Measurements from ENCODE around the gene REEP1.

The REEP1 gene

DNA sequence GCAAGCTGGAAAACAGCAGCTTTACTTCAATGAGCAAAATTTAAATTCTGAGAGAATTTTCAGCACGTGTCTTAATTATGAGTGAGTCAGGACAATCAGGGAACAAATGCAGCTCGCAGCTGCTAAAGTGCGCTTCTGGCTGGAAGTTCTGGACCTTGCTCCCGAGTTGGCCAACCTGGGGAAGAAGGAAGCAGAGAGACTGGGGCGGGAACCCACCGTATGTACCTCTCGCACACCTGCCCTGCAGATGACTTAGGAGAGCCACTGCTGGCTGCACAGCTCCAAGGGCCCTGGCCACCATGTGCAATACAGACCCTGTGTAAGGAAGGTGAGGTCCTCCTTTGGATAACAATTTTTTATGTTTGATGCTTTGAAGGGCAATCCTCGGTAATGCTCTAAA is 42.4 kb downstream of the REEP1 start:
- DNase-seq (ENCODE audit: low spot score) (no peak), ATAC-seq (ENCODE audit: low read depth) (no peak)

DNA sequence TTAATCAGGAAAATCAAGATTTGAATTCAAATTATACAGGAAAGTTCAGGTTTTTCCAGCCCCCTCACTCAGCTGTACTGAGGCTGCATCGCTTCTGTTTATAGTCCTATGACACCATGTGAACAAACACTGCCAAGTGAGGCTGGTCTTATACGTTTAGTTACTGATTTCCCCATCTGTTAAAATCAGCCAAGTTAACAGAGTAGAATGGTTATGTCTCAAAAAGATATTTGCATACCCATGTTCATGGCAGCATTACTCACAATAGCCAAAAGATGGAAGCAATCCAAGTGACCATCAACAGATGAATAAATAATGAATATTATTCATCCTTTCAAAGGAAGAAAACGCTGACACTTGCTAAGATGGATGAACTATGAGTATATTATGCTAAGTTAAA is 43.8 kb downstream of the REEP1 start:
- DNase-seq (ENCODE audit: low spot score) (no peak), ATAC-seq (ENCODE audit: low read depth) (no peak)
- TF ChIP-seq, protein P1, sequence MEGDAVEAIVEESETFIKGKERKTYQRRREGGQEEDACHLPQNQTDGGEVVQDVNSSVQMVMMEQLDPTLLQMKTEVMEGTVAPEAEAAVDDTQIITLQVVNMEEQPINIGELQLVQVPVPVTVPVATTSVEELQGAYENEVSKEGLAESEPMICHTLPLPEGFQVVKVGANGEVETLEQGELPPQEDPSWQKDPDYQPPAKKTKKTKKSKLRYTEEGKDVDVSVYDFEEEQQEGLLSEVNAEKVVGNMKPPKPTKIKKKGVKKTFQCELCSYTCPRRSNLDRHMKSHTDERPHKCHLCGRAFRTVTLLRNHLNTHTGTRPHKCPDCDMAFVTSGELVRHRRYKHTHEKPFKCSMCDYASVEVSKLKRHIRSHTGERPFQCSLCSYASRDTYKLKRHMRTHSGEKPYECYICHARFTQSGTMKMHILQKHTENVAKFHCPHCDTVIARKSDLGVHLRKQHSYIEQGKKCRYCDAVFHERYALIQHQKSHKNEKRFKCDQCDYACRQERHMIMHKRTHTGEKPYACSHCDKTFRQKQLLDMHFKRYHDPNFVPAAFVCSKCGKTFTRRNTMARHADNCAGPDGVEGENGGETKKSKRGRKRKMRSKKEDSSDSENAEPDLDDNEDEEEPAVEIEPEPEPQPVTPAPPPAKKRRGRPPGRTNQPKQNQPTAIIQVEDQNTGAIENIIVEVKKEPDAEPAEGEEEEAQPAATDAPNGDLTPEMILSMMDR (IDR thresholded peaks at IDR 0.05; ENCODE audit: poor library complexity, severe bottlenecking), result no peak

More for the DNA sequence above, 42.4 kb downstream of the REEP1 start:
- Histone ChIP-seq H3K9me3 (ENCODE audit: severe bottlenecking) (no peaks in the 10 kb centered on the region), H3K4me1 (ENCODE audit: insufficient read depth, poor library complexity, severe bottlenecking) (no peaks in the 10 kb centered on the region), H3K27ac (ENCODE audit: poor library complexity, severe bottlenecking) (no peak overlapping the region), H3K4me3 (ENCODE audit: severe bottlenecking) (no peak overlapping the region), H3K27me3 (ENCODE audit: insufficient read depth, poor library complexity, severe bottlenecking) (no peaks in the 10 kb centered on the region), H3K36me3 (ENCODE audit: low read depth) (no peaks in the 10 kb centered on the region)
- TF ChIP-seq, protein P1 (IDR thresholded peaks at IDR 0.05; ENCODE audit: poor library complexity, severe bottlenecking), result no peak

DNA sequence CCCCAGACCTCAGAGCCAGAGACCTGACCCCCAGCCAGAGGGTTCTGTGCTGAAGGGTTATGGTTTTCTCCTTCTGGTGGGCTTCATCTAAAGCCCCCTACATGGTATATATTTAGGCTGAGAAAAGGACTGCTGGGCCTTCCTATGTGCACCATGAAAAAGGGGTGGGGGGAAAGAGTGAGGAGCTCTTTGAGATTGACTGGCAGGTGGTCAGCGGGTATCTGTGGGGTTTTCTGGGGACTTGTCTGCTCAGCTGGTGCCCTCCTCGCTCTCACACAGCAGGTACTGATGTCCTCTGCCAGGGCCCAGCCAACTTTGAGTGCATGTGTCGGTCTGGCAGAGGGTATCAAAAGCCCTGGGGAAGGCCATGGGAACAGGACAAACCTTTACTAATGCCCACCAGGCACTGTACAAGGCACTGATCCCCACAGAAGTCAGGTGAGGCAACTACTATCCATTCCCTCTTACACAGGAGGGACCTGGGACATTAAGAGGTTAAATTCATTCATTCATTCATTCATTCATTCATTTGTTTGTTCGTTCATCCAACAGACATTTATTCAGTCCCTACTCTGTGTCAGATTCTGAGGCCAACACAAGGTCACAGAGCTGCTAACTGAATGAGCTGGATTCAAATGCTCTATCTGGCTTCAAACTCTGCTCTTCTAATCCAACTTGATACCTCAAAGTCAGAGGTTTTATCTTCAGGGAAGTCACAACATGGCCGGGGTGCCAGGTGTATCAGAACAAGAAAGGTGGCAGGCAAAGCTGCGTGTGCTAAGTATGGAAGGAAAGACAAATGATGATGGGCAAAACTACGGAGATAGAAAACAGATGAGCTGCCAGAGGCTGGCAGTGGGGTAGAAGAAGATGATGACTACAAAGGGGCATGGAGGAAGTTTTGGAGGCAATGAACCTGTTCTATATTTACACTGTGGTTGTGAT is 44.6 kb downstream of the REEP1 start:
- DNase-seq (ENCODE audit: low spot score), result no peak
- TF ChIP-seq, protein P1 (IDR thresholded peaks at IDR 0.05; ENCODE audit: poor library complexity, severe bottlenecking), result no peak

More for the DNA sequence above, 43.8 kb downstream of the REEP1 start:
- no peak overlapping the region for H3K27ac ChIP-seq (ENCODE audit: poor library complexity, severe bottlenecking)
- H3K27me3 ChIP-seq (ENCODE audit: insufficient read depth, poor library complexity, severe bottlenecking), result peaks cover 11% of the 10 kb centered on the region
- no peaks in the 10 kb centered on the region for H3K4me1 ChIP-seq (ENCODE audit: insufficient read depth, poor library complexity, severe bottlenecking)
- H3K9me3 ChIP-seq (ENCODE audit: severe bottlenecking), result no peaks in the 10 kb centered on the region
- H3K4me3 ChIP-seq (ENCODE audit: severe bottlenecking), result no peak overlapping the region
- no peaks in the 10 kb centered on the region for H3K36me3 ChIP-seq (ENCODE audit: low read depth)

DNA sequence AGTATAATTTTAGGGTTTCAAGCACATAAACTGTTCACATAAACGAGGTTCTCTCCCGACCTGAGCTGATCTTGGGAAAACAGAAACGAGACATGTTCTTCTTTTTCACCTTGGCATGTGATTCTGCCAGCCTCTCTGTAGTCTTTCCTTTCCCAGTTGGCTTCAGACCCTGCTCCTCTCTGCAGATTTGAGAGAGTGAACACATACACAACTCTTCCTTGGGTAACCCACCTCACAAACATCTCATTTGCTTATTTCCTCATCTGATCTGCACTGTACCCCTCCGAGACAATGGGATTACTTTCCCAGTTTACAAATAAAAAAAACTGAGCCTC is 46.1 kb downstream of the REEP1 start:
- TF ChIP-seq, protein P1 (IDR thresholded peaks at IDR 0.05; ENCODE audit: poor library complexity, severe bottlenecking), result no peak
- DNase-seq (ENCODE audit: low spot score) (no peak), ATAC-seq (ENCODE audit: low read depth) (no peak)
- Histone ChIP-seq H3K36me3 (ENCODE audit: low read depth) (no peaks in the 10 kb centered on the region), H3K27me3 (ENCODE audit: insufficient read depth, poor library complexity, severe bottlenecking) (peaks cover 15% of the 10 kb centered on the region), H3K27ac (ENCODE audit: poor library complexity, severe bottlenecking) (no peak overlapping the region), H3K4me3 (ENCODE audit: severe bottlenecking) (no peak overlapping the region), H3K4me1 (ENCODE audit: insufficient read depth, poor library complexity, severe bottlenecking) (no peaks in the 10 kb centered on the region), H3K9me3 (ENCODE audit: severe bottlenecking) (no peaks in the 10 kb centered on the region)

More for the DNA sequence above, 44.6 kb downstream of the REEP1 start:
- Histone ChIP-seq H3K27me3 (ENCODE audit: insufficient read depth, poor library complexity, severe bottlenecking) (peaks cover 15% of the 10 kb centered on the region), H3K4me1 (ENCODE audit: insufficient read depth, poor library complexity, severe bottlenecking) (no peaks in the 10 kb centered on the region), H3K9me3 (ENCODE audit: severe bottlenecking) (no peaks in the 10 kb centered on the region), H3K4me3 (ENCODE audit: severe bottlenecking) (no peak overlapping the region), H3K36me3 (ENCODE audit: low read depth) (no peaks in the 10 kb centered on the region), H3K27ac (ENCODE audit: poor library complexity, severe bottlenecking) (no peak overlapping the region)
- no peak for ATAC-seq (ENCODE audit: low read depth)

All from RWPE2 (cell line).